Superior temporal gyrus (tissue), 1 donor: ENCODE measurements around the gene SRGAP2B.
"Not testable (repeated sequence)": the region's sequence is repeated elsewhere in the genome, so short reads cannot be mapped to it uniquely, and the experiment has no call there.

Experiments
- DNase-seq: peaks from one replicate; pipeline ENCODE4 v3.0.0-alpha.2; 2016; ENCODE audit errors: extremely low spot score

Gene SRGAP2B

DNA sequence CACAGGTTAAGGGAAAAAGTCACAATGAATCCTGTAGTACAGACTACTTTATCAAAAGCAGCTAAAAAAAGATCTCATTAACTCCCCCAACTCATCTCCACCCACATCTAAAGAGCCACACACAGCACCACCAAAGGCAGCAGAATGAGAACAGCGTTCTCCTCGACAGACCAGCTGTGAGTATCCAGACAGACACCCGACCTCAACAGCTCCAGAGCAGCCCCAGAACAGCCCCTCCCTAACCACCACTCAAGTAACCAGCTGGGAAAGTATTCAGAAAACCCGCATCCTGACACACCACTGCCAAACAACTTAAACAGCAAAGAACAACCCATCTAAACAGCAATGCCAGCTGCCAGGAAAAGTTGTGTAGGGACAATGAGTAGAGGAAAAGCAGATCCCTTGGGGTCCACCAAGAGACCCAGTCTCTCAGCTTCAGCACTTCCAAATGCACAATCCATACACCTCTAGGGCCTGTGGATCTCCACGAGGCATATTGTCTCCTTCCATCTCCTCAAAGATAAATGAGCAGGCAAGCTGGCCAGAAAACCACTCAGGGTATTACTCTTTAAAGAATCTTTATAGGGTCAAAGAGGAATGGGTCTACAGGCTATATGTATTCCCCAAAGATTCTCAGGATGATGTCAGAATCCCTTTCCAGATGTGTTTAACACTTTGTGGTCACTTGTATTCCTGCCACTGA, 49.4 kb downstream of the SRGAP2B start:
- DNase-seq: not testable (repeated sequence)

DNA sequence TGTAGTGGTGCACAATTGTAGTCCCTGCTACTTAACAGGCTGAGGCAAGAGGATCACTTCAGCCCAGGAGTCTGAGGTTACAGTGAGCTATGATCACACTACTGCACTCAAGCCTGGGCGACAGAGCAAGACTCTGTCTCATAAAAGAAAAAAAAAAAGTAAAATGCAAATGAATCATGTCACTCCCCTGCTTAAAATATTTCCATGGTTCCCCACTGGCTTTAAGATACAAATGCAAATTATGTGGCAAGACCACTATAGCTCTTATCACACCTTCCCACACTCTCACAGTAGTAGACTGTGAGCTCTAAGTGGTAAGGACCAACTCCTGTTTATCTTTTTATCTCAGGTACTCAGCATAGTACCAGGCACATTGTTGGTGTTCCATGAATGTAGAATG, 53.6 kb downstream of the SRGAP2B start:
- DNase-seq: not testable (repeated sequence)

DNA sequence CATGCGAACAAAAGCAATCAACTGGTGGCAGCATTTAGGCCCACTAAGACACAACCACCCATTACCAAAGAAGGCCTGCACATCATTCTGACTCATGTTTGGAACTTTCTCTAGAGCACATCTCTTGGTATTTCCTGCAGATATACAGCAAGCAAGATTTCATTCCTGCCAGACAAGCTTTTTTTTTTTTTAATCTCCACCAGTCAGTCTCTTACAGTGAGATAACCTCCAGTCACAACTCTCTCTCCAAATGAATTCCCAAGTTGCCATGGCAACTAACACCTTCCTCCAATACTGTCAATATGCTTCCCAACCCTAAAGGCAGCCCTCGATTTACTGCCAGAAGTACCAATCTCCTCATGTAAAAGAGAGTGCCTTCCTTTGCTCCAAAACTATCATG, 59.1 kb downstream of the SRGAP2B start:
- DNase-seq: not testable (repeated sequence)

DNA sequence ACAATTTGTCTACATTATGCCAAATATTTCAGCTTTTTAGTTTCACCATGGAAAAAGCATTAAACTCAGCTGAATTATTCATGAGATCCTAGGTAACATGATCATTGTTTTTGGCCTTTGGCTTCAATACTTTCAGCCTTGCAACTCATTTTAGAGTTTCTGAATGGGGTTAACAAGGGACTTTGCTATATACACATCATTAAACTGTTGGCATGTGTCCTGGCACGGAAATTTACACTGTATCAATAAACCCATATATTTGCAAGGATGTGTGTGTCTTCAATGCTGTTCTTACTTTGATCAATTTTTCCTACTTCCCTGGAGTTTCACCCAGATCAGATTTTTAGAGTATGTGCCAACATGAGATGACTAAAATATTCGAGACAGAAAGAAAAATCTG, 61.6 kb downstream of the SRGAP2B start:
- DNase-seq: not testable (repeated sequence)

DNA sequence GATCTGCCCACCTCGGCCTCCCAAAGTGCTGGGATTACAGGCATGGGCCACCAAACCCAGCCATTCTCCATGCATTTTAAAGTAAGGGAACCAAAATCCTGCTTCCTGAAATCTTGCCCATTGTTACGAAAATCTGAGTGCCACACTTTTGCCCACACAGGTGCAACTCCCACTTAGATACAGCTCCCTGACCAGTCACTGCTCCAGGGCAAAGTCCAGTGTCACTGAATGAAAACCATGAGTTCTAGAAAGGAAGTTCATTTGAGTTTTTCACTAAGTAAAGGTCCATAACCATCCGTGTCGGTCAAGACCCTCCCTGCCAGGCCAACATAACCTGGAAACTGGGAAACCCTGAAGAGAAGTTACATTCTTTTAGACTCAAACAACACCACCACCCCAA, 67.9 kb downstream of the SRGAP2B start:
- not testable (repeated sequence) for DNase-seq

DNA sequence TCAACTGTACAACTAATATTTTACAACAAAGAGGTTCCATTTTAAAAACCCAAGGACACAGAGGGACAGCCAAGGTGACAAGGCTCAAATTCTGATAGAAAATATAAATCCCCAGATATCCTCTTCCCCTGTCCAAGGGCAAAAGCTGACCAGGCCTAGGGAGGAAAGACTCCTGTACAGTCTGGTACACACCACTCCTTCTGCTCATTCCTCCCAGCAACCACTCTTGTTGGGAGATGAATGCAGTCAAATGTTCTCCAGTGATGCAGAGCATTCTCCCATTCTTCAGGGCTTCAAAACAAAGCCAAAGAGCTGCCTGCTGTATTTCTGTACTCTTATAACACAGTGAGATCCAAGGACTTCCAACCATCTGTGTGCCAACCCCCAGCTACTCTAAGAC, 69.8 kb downstream of the SRGAP2B start:
- DNase-seq: not testable (repeated sequence)

DNA sequence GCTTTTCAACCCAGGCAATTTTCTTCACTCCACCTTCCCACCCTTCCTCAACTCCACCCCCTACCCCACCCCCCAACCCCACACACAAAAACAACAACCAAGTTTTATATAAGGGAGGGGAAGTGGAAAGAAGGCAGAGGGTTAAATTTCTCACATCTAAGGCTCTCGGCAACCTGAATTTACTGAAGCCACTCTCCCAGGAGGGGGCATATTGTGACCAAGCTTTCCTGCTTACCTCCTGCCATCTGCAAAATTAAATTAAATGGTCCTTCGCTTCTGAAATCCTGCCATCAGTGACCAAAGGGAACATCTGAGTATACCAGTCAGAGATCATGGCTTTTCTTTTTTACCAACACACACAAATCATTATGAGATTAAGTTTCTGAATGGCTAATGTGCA, 72.9 kb downstream of the SRGAP2B start:
- not testable (repeated sequence) for DNase-seq

DNA sequence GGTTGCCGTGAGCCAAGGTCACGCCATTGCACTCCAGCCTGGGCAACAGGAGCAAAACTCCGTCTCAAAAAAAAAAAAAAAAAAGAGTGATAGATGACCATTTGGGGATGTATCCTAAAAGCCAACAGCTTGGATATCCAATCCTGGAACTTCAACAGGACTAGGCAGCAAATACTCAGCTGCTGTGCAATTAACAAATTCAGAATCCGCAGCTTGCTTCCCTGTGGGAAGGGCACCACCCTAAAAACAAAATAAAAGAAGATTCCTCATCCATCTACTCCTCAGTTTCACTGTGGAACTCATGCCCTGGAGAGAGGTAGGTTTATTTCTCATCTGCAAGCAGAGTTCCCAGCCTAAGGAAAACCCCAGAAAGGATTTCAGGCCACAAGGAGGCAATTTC, 73.4 kb downstream of the SRGAP2B start:
- DNase-seq: not testable (repeated sequence)

DNA sequence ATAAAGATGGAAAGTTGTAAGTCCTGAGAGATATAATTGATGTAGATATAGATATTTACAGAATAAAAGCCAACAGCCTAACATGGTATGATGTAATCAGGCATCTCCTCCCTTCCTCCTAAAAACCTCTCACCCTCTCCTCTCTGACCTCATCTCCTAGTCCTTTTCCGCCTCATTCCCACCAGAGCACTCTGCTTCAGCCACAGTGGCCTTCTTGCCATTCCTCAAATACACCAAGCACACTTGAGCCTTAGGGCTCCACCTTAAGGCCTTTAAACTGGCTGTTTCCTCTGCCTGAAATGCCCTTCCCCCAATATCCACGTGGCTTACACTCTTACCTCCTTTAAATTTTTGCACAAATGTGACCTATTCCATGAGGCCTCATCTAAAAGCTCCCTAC, 75.4 kb downstream of the SRGAP2B start:
- not testable (repeated sequence) for DNase-seq

DNA sequence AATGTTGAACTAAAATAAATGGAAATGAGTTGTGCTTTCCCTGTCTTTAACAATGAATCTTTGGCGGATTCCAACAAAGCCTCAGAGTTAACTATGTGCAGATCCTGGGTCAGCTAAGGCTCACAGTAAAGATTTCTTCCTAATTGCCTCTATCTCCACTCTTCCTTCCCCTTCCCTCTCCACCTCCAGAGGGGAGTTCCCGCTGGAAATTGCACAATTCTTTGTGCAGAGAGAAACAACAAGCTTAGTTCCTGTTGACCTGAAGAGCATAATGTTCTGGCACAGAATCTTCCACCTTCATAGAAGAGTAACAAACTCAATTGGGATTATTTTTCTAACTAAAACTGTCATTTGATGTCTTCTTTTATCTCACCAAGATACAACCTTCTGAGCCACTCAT, 77.4 kb downstream of the SRGAP2B start:
- DNase-seq: not testable (repeated sequence)

DNA sequence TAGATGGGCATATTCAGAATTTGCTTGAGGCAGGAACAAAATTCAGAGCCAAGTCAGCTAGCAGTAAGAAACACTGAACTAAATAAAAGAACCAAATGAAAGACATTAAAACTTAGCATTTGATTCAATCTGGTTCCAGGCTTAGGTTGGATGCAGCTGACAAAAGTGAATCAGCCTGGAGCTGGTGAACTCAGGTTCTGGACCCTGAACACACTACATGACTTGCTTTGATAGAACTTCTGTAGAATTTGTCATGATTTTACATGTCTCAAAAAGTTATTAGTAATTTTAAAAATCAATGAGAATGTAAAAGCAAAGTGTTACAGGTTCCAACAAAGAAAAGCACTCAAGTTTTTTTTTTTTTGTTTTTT, 78.7 kb downstream of the SRGAP2B start:
- DNase-seq: not testable (repeated sequence)

DNA sequence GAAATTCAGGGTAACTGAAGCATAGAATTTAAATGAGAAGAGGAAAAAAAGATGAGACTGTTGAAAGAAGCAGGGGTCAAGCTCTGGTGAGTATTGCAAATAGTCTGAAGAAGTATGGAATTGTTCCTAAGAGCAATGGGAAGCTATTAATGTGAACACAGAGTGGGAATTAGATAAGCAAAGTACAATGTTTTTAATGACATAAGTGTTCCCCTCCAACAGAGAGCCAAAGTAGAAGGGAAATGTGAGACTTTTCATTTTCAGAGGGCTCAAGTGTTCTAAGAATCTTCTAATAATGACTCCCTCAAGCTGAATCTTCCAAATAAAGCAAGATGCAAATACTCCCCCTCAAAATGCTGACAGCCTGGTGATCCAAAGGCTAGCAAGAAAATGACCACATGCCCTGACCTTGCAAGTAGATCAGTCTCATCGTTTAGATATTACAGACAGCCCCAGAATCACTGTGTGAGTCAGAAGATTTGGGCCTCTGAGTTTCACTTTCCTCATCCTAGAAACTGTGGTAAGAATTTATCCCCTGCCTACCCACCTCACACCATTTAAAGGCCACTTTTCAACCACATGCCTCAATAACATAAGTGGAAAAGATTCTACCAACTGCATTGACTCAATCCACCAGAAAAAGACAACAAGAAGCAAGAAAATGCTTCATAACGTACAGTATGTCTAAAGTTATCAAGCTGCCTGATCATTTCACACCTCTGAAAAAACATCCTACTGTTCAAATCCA, 79.2 kb downstream of the SRGAP2B start:
- not testable (repeated sequence) for DNase-seq

DNA sequence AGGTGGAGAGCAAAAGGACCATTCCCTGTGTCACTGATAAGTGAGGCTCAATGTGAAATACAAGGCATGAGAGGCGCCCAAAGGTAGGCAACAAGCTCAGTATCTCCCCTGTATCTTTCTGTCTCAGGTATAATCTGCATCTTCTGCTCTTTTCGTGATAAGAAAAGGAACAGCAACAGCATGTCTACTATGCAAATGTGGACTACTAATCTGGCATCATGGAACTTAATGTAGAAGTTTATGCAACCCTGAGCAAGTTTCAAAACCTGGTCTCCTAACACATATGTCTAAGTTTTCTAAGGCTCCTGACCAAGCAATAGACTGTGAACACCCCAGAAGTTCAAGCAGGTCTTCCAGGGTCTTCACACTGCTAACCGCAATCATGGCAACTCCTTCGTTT, 81.8 kb downstream of the SRGAP2B start:
- DNase-seq: not testable (repeated sequence)

DNA sequence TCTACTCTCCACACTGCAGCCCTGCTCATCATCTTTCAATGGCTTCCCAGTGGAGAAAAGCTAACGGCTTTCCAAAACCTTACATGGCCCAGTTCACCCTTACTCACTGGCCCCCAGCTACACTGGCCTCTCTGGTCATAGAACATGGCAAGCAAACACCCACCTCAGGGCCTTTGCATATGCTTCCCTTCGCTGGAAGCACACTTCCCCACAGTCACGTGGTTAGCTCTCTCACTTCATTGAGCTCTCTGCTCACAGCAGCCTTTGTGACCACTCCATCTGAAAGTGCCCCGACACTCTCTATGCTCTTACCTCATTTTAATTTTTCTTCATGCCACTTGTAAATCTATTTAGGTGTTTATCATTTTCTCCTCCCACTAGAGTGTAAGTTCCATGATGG, 83.3 kb downstream of the SRGAP2B start:
- not testable (repeated sequence) for DNase-seq

DNA sequence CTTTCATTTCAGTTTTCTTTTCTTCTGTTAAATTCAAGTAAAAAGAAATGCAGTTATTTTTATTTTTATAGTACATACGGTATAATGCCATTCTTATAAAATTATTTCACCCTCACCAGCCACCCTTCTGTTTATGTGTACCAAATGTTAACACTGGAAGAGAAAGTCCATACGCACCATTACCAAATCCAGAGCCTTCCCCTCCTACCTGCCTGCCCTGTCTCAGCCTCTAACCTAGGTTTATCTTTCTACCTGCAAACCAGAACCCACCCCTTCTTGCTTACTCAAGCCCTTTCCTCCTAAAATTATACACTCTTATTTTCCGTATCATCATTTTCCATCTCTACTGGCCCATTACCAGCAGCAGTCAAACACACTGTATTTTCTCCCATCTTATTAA, 84.5 kb downstream of the SRGAP2B start:
- not testable (repeated sequence) for DNase-seq

DNA sequence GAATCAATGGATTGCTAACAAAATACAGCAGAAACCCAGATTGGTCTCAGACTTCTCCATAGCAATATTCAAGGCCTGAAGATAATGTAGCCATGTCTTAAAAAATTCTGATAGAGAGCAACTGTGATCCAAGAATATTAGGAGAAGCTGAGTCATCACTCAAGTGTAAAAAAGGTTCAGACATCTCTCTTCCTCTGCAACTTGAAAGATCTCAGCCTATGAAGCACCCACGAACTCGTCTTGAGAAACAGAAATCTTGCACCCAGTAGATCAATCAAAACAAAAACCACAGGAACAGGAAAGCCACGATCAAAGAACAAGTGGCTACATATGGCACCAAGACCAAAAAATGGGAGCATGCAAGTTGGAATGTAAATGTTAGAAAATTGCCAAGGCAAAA, 85.2 kb downstream of the SRGAP2B start:
- not testable (repeated sequence) for DNase-seq

DNA sequence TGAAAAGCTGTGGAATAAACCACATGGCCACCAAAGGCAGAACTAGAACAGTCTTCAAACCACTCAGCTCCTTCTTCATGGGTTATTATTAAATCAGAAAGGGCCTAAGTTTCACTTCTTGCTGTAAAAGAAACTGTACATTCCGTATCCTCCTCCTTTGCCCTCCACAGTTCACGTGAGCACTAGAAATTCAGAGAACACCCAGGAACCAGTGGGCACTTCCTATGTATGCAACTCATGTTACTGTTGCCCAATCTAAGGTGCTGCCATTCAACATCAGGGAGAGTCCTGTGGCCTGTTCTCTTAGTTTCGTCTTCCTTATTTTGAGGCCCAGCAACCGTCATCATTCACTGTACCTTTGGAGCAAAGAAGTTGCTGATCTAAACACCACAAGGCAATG, 86.7 kb downstream of the SRGAP2B start:
- DNase-seq: not testable (repeated sequence)

DNA sequence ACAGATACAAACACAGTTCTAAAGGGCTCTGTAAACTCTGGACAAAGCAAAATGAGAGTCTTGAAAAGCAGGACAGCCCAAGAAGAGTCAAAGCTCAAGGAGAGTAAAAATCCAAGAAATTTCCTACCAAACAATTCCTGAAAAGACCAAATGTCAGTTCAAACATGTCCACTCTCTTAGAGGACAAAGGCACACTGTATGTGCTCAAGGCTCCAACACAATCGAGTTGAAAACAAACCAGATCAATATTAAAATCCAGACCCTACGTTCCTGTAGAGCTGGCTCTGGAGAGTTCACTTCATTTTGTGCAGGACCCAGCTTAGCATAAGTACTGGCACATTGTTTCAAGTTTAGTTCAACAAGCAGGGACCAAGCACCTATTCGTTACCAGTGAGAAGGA, 90.0 kb downstream of the SRGAP2B start:
- not testable (repeated sequence) for DNase-seq

DNA sequence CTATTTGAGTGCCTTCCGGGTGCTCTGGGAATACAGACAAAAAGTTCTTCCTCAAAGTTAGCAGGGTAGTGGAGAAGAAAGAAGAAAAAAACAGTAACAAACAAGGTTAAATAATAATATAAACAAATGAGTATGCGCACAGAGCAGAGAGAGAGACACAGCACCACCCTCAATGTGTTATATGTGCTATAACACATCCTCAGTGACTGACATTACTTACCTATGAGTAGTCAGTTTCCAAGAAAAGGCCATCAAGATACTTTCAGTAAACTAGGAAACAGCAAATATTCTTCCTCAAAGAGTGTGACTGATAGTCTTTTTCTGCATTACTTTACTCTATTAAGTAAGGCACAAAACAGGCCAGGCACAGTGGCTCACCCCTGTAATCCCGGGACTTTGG, 93.7 kb downstream of the SRGAP2B start:
- not testable (repeated sequence) for DNase-seq

DNA sequence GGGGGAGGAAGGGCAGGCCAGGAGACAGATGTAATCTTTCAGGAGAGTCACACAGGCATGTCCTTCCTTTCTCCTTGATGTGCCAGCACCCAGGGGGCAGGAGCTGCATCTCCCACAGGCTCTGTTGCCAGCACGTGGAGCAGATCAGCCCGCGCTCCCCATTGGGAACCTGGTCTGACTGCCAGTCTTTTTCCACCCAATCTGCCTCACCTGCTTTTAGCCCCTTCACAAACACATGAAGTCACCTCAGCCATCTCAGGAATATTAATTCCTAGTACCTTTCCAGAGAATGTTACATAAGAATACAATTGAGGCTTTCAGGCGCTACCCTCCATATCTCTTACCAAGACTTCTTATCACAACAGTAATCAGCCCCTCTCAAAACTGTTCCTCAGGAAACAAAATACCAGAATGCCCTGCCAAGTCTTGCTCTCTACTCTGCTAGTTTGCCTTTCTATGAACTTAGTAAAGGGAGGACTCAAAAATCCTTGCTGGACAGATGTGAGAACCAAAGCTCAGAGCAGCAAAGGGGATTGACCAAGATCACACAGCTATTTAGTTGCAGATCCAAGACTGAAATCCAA, 94.3 kb downstream of the SRGAP2B start:
- DNase-seq: not testable (repeated sequence)

DNA sequence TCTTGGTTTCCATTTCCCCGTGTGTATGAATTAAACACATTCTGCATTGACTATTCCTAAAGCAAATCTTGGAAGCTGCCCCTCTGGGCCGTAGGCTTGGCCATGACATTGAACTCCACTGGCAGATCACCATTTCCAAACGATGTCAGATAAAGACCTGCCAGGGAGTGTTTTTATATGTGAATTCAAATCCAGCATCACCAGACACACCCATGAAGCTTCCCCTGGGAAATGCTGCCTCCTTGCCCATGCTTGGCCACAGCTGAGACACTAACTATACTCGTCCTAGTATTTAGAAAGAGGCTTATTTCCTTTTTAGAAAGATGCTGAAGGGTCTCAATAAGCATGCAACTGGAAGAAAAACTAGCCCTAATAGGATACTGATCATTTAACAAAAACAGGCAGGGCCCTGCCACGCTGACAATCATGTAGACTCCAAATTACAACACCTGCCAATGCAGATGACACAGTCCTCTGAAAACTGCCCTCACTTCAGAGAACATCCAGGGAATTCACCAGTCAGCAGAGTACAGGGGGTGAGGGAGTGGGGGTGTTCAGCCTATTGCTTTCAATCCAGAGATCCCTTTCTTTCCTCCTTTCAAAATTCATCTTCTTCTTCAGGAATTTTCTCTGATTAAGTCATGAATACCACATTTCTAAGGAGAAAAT, 94.9 kb downstream of the SRGAP2B start:
- not testable (repeated sequence) for DNase-seq

DNA sequence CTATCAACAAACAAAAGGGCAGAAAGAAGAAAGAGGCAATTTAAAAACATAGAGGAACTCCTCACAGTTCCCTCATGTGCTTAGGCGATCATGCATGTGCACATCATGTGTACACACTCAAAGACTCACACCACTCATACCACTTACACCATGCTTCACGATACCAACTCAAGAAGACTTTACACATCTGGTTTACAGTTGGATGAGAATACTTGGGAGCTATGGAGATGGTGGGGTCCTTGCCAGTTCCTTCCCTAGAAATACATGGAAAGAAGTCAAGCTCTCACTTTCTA, 96.2 kb downstream of the SRGAP2B start:
- DNase-seq: peak; percentile 23
